Neural progenitor cell (in vitro differentiated cells): ENCODE measurements around the gene ZNF280B.

ENCODE experiments used
- CTCF ChIP-seq: fragments of 200-600 bp; sonication (generic); IDR thresholded peaks from 2 replicates; pipeline ENCODE4 v1.5.1; 2017; ENCODE audit warnings: antibody characterized with exemption, mild to moderate bottlenecking
- EZH2 ChIP-seq: fragments of 200-600 bp; sonication (generic); IDR thresholded peaks from 2 replicates; pipeline ENCODE4 v1.6.1; 2017; ENCODE audit warnings: antibody characterized with exemption, mild to moderate bottlenecking, moderate library complexity
- EZH2phosphoT487 ChIP-seq: fragments of 200-600 bp; sonication (generic); IDR thresholded peaks from 2 replicates; pipeline ENCODE4 v1.6.1; 2017; ENCODE audit warnings: antibody characterized with exemption

GRCh38 chr22:22479116-22479515, 29.4 kb downstream of the ZNF280B start:
- no peak for TF ChIP-seq EZH2
- TF ChIP-seq CTCF = no peak
- no peak for TF ChIP-seq EZH2phosphoT487
